ENCODE results near the gene FHOD3. TPM values are rescaled to one million over a fixed set of nuclear protein-coding genes. Genes with fewer than 3 reads are reported as not detected.

The FHOD3 gene
- total RNA-seq, 6 experiments from 2014 or later: 0.44 to 1.2 (median 0.62) TPM

- Histone ChIP-seq H3K9me3 (no peaks in the 10 kb centered on the region), H3K36me3 (no peaks in the 10 kb centered on the region), H3K4me1 (no peaks in the 10 kb centered on the region), H3K4me3 (no peak overlapping the region), H3K27ac (no peak overlapping the region), H3K27me3 (no peaks in the 10 kb centered on the region)
- ATAC-seq (no peak), DNase-seq (no peak)
- no peak for TF ChIP-seq POLR2A (IDR thresholded peaks at IDR 0.05)
- 62% methylated on average over 7 of the region's 7 CpGs for WGBS (ENCODE audit: insufficient coverage, low coverage, low lambda C conversion rate, missing lambda C conversion rate)
- intact Hi-C loops (cut with DNase I): no loop called here
Measured at GRCh38 chr18:36634573-36635216, 337.2 kb downstream of the FHOD3 start.

- no peaks in the 10 kb centered on the region for H3K4me1 ChIP-seq
- ATAC-seq: no peak
- H3K27me3 ChIP-seq: no peaks in the 10 kb centered on the region
- H3K36me3 ChIP-seq: no peaks in the 10 kb centered on the region
- TF ChIP-seq CTCF (IDR thresholded peaks at IDR 0.05) (no peak), POLR2A (IDR thresholded peaks at IDR 0.05) (no peak)
- no peak for DNase-seq
- H3K27ac ChIP-seq: no peak overlapping the region
- H3K9me3 ChIP-seq: no peaks in the 10 kb centered on the region
- WGBS (ENCODE audit: insufficient coverage, low coverage, low lambda C conversion rate, missing lambda C conversion rate): 80% methylated on average over 2 of the region's 2 CpGs
- H3K4me3 ChIP-seq: no peak overlapping the region
- intact Hi-C loops (cut with DNase I): no loop called here
Measured at GRCh38 chr18:36635414-36636096, 338.0 kb downstream of the FHOD3 start.

GRCh38 chr18:36636237-36636817 lies 338.8 kb downstream of the FHOD3 start:
- ATAC-seq: no peak
- 76% methylated on average over 2 of the region's 2 CpGs for WGBS (ENCODE audit: insufficient coverage, low coverage, low lambda C conversion rate, missing lambda C conversion rate)
- Histone ChIP-seq H3K9me3 (no peaks in the 10 kb centered on the region), H3K27ac (no peak overlapping the region), H3K4me3 (no peak overlapping the region), H3K4me1 (no peaks in the 10 kb centered on the region), H3K27me3 (no peaks in the 10 kb centered on the region), H3K36me3 (no peaks in the 10 kb centered on the region)
- intact Hi-C loops (cut with DNase I): no loop called here
- TF ChIP-seq POLR2A (IDR thresholded peaks at IDR 0.05): no peak
- TF ChIP-seq CTCF (IDR thresholded peaks at IDR 0.05): no peak
- DNase-seq: no peak

- 86% methylated on average over 2 of the region's 4 CpGs for WGBS (ENCODE audit: insufficient coverage, low coverage, low lambda C conversion rate, missing lambda C conversion rate)
- Histone ChIP-seq H3K9me3 (no peaks in the 10 kb centered on the region), H3K27ac (no peak overlapping the region), H3K4me1 (no peaks in the 10 kb centered on the region), H3K27me3 (no peaks in the 10 kb centered on the region), H3K4me3 (no peak overlapping the region), H3K36me3 (no peaks in the 10 kb centered on the region)
- TF ChIP-seq CTCF (IDR thresholded peaks at IDR 0.05): no peak
- no peak for TF ChIP-seq POLR2A (IDR thresholded peaks at IDR 0.05)
- intact Hi-C loops (cut with DNase I): no loop called here
- ATAC-seq: no peak
- DNase-seq: no peak
Measured at GRCh38 chr18:36638224-36638623, 340.7 kb downstream of the FHOD3 start.
